OCI-LY7 (cell line): ENCODE results near the gene RAB5IF. TPM values are rescaled to one million over a fixed set of nuclear protein-coding genes. Genes with fewer than 3 reads are reported as not detected.

ENCODE experiments used
- BruUV-seq: library from RNA; stranded (reverse); fragments of 400-500 nt; replicated peaks from 2 replicates; lab custom pipeline; 2021; lab: Mats Ljungman, UMichigan
- CTCF ChIA-PET: fragments of 300-600 bp; sonication (Branson Sonifier 250); formaldehyde crosslinking; loops from one replicate; lab custom pipeline; 2022; ENCODE audit warnings: antibody characterized with exemption; ENCODE audit not compliant: unreplicated experiment; lab: Charles Lee
- POLR2A ChIA-PET: fragments of 300-600 bp; sonication (Branson Sonifier 250); formaldehyde crosslinking; loops from one replicate; lab custom pipeline; 2022; ENCODE audit warnings: antibody characterized with exemption; lab: Charles Lee
- DNase-seq: peaks from one replicate; pipeline ENCODE4 v3.0.0-alpha.2; 2015; ENCODE audit warnings: low spot score
- H2AFZ ChIP-seq: fragments of 200-600 bp; sonication (generic), shearing (Covaris generic); 2 replicates; pipeline ENCODE4 v1.6.1; 2014; ENCODE audit warnings: mild to moderate bottlenecking, antibody characterized with exemption, low read length, moderate library complexity
- H3K27ac ChIP-seq: fragments of 200-600 bp; sonication (generic); 2 replicates; pipeline ENCODE4 v1.5.1; 2014; ENCODE audit warnings: mixed run types, low read depth, mild to moderate bottlenecking, moderate library complexity, low read length, inconsistent platforms; ENCODE audit not compliant: poor library complexity, severe bottlenecking
- H3K36me3 ChIP-seq: fragments of 200-600 bp; sonication (generic); 2 replicates; pipeline ENCODE4 v1.6.1; 2014; ENCODE audit warnings: mild to moderate bottlenecking, antibody characterized with exemption, low read length, moderate library complexity, mixed read lengths; ENCODE audit not compliant: insufficient read depth
- H3K4me1 ChIP-seq: fragments of 200-600 bp; sonication (generic); 2 replicates; pipeline ENCODE4 v1.5.1; 2014; ENCODE audit warnings: mild to moderate bottlenecking, low read length; ENCODE audit not compliant: insufficient read depth, poor library complexity, severe bottlenecking
- H3K4me2 ChIP-seq: fragments of 200-600 bp; sonication (generic); 2 replicates; pipeline ENCODE4 v1.6.1; 2014; ENCODE audit warnings: mild to moderate bottlenecking, low read length
- H3K4me3 ChIP-seq: fragments of 200-600 bp; sonication (generic); 2 replicates; pipeline ENCODE4 v1.5.1; 2014; ENCODE audit warnings: mild to moderate bottlenecking, low read depth, low read length; ENCODE audit not compliant: poor library complexity, severe bottlenecking
- H3K79me2 ChIP-seq: fragments of 200-600 bp; sonication (generic); 2 replicates; pipeline ENCODE4 v1.6.1; 2016; ENCODE audit warnings: low read depth, mild to moderate bottlenecking, low read length, moderate library complexity, mixed read lengths; ENCODE audit not compliant: insufficient read depth
- H3K9me2 ChIP-seq: fragments of 200-600 bp; sonication (generic); 2 replicates; pipeline ENCODE4 v1.6.1; 2016; ENCODE audit warnings: mild to moderate bottlenecking, low read length, mixed read lengths; ENCODE audit not compliant: insufficient read depth
- H3K9me3 ChIP-seq: fragments of 200-600 bp; sonication (generic); 2 replicates; pipeline ENCODE4 v1.6.1; 2014; ENCODE audit warnings: mild to moderate bottlenecking, mixed run types, low read length, mixed read lengths
- H4K20me1 ChIP-seq: fragments of 200-600 bp; sonication (generic); 2 replicates; pipeline ENCODE4 v1.6.1; 2014; ENCODE audit warnings: mild to moderate bottlenecking, antibody characterized with exemption, low read length, moderate library complexity, mixed read lengths; ENCODE audit not compliant: insufficient read depth
- CTCF ChIP-seq: fragments of 200-600 bp; sonication (generic); conservative IDR thresholded peaks from 2 replicates; pipeline ENCODE4 v1.5.1; 2014; ENCODE audit warnings: mild to moderate bottlenecking, antibody characterized with exemption, low read length, moderate library complexity, mixed read lengths
- EZH2phosphoT487 ChIP-seq: fragments of 200-600 bp; sonication (generic); IDR thresholded peaks from 2 replicates; pipeline ENCODE4 v1.6.1; 2018; ENCODE audit warnings: low read depth, borderline replicate concordance, mild to moderate bottlenecking, mixed run types, antibody characterized with exemption, low read length, moderate library complexity, mixed read lengths
- intact Hi-C: fragments of 100-400 bp; cut with micrococcal nuclease; formaldehyde crosslinking; loops from one replicate; pipeline ENCODE4 v1.10.0; 2022; ENCODE audit not compliant: unreplicated experiment
- total RNA-seq, 2 experiments: library from RNA; depleted of rRNA in 1 of 2; stranded (reverse); fragments of >200 nt in 1 of 2; shearing (Covaris generic) in 1 of 2; gene quantifications; 2 replicates each; pipeline ENCODE4 v1.2.3, GENCODE V29; 2014 to 2022

RAB5IF gene
- total RNA-seq, 2 experiments from 2014 or later = 66.6 to 94.8 TPM

- H3K4me1 ChIP-seq = no peaks in the 10 kb centered on the region
- H3K79me2 ChIP-seq = no peaks in the 10 kb centered on the region
- peaks cover 6% of the 10 kb centered on the region; the same call in 1 of the 2 replicates for H3K9me3 ChIP-seq
- no peak overlapping the region for H2AFZ ChIP-seq
- TF ChIP-seq CTCF (no peak), EZH2phosphoT487 (no peak)
- no peaks in the 10 kb centered on the region for H3K9me2 ChIP-seq
- no TSS peak for BruUV-seq
- CTCF ChIA-PET = no interaction called here
- POLR2A ChIA-PET = no interaction called here
- DNase-seq = no peak
- H3K36me3 ChIP-seq = peaks cover 7% of the 10 kb centered on the region; the same call in 1 of the 2 replicates
- H3K4me2 ChIP-seq = no peak overlapping the region
- H3K27ac ChIP-seq = no peak overlapping the region
- H3K4me3 ChIP-seq = no peak overlapping the region
- intact Hi-C loops = no loop called here
- H4K20me1 ChIP-seq = no peaks in the 10 kb centered on the region
Observed at GRCh38 chr20:36565520-36565919, 40.1 kb upstream of the RAB5IF start.

GRCh38 chr20:36569847-36570429, 35.6 kb upstream of the RAB5IF start:
- CTCF ChIA-PET = no interaction called here
- no peak overlapping the region for H3K4me3 ChIP-seq
- intact Hi-C loops = loop anchor here (5.0 kb wide), 1 partner anchor 108 kb away; no protein-coding TSS in a partner anchor
- peaks cover 6% of the 10 kb centered on the region; the same call in 1 of the 2 replicates for H3K9me3 ChIP-seq
- no TSS peak for BruUV-seq
- H3K9me2 ChIP-seq = no peaks in the 10 kb centered on the region
- H3K36me3 ChIP-seq = peaks cover 6% of the 10 kb centered on the region; the same call in 1 of the 2 replicates
- TF ChIP-seq CTCF (no peak), EZH2phosphoT487 (no peak)
- no peak overlapping the region for H3K27ac ChIP-seq
- no peak overlapping the region for H2AFZ ChIP-seq
- H3K4me1 ChIP-seq = peaks cover 19% of the 10 kb centered on the region
- no peaks in the 10 kb centered on the region for H4K20me1 ChIP-seq
- peaks cover 12% of the 10 kb centered on the region for H3K79me2 ChIP-seq
- POLR2A ChIA-PET = interaction anchor here (1.3 kb wide), 1 partner anchor 15 kb away, joined by 3 read pairs; no protein-coding TSS in a partner anchor
- no peak overlapping the region for H3K4me2 ChIP-seq
- DNase-seq = no peak
